Measurements from ENCODE around the gene NHP2. TPM values are rescaled to one million over a fixed set of nuclear protein-coding genes. Genes with fewer than 3 reads are reported as not detected.

NHP2 gene
- total and polyA plus RNA-seq, 9 of the 15 experiments (the other 6 are each of a cell fraction or from before 2014, with no cell fraction given) = 52.8 to 622 (median 144) TPM

DNA sequence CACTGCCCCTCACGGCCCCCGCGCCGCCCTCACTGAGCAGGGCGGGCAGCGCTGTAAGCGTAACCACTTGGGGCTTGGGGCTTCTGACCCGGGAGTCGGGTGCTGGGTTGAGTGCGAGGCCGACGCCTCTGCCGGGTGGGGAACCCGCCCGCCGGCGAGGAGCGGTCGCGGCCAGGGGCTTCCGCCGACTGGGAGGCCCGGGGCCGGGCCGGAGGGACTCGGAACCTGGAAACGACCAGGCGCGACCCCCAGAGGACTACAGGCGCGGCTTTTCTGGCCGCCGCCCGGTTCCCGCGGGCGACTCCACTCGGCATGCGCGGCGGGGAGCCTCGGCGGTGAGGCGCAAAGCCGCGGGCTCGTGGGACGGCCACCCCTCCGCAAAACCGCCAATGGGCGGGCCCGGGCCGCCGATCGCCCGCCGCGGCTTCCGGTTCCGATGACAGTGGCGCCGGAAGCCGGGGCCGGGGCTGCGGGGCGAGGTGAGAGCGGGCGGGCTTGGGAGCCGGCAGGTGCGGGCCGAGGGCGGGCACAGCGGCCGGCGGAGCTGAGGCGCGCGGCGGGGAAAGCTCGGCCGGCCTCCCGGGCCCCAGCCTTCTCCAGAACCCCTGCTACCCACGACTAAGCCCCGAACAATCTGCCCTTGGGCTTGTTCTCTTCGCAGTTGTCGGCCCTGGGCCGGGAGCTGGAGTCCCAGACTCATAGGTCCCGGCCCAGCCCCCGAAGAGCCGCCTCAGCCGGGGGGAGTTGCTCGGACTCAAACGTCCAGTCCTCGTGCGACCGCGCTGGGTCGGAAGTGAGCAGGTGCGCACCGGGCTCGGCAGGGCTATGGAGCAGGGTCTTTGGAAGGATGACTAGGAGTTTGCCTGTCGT is 22.9 kb downstream of the NHP2 start, which contains the start of gene RMND5B (continued):
- TF ChIP-seq CBX5 (IDR thresholded peaks at IDR 0.05; ENCODE audit: borderline replicate concordance, low read depth) = no peak
- TF ChIP-seq TCF3 (CRISPR knock-in tag; IDR thresholded peaks at IDR 0.05) = no peak; the same call in 1 of the 2 replicates
- TF ChIP-seq MIER1 (IDR thresholded peaks at IDR 0.05; ENCODE audit: low read depth) = no peak
- 0 out of 2 replicates have a peak, but pooled peaks have one; percentile 16 for TF ChIP-seq NFIC (IDR thresholded peaks at IDR 0.05)
- peak; percentile 83 for TF ChIP-seq MBD2 (IDR thresholded peaks at IDR 0.05; ENCODE audit: borderline replicate concordance, low read depth)
- TF ChIP-seq, protein P1, sequence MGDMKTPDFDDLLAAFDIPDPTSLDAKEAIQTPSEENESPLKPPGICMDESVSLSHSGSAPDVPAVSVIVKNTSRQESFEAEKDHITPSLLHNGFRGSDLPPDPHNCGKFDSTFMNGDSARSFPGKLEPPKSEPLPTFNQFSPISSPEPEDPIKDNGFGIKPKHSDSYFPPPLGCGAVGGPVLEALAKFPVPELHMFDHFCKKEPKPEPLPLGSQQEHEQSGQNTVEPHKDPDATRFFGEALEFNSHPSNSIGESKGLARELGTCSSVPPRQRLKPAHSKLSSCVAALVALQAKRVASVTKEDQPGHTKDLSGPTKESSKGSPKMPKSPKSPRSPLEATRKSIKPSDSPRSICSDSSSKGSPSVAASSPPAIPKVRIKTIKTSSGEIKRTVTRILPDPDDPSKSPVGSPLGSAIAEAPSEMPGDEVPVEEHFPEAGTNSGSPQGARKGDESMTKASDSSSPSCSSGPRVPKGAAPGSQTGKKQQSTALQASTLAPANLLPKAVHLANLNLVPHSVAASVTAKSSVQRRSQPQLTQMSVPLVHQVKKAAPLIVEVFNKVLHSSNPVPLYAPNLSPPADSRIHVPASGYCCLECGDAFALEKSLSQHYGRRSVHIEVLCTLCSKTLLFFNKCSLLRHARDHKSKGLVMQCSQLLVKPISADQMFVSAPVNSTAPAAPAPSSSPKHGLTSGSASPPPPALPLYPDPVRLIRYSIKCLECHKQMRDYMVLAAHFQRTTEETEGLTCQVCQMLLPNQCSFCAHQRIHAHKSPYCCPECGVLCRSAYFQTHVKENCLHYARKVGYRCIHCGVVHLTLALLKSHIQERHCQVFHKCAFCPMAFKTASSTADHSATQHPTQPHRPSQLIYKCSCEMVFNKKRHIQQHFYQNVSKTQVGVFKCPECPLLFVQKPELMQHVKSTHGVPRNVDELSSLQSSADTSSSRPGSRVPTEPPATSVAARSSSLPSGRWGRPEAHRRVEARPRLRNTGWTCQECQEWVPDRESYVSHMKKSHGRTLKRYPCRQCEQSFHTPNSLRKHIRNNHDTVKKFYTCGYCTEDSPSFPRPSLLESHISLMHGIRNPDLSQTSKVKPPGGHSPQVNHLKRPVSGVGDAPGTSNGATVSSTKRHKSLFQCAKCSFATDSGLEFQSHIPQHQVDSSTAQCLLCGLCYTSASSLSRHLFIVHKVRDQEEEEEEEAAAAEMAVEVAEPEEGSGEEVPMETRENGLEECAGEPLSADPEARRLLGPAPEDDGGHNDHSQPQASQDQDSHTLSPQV (IDR thresholded peaks at IDR 0.05) = peak; percentile 61; the same call in 1 of the 2 replicates
- TF ChIP-seq, protein P2, sequence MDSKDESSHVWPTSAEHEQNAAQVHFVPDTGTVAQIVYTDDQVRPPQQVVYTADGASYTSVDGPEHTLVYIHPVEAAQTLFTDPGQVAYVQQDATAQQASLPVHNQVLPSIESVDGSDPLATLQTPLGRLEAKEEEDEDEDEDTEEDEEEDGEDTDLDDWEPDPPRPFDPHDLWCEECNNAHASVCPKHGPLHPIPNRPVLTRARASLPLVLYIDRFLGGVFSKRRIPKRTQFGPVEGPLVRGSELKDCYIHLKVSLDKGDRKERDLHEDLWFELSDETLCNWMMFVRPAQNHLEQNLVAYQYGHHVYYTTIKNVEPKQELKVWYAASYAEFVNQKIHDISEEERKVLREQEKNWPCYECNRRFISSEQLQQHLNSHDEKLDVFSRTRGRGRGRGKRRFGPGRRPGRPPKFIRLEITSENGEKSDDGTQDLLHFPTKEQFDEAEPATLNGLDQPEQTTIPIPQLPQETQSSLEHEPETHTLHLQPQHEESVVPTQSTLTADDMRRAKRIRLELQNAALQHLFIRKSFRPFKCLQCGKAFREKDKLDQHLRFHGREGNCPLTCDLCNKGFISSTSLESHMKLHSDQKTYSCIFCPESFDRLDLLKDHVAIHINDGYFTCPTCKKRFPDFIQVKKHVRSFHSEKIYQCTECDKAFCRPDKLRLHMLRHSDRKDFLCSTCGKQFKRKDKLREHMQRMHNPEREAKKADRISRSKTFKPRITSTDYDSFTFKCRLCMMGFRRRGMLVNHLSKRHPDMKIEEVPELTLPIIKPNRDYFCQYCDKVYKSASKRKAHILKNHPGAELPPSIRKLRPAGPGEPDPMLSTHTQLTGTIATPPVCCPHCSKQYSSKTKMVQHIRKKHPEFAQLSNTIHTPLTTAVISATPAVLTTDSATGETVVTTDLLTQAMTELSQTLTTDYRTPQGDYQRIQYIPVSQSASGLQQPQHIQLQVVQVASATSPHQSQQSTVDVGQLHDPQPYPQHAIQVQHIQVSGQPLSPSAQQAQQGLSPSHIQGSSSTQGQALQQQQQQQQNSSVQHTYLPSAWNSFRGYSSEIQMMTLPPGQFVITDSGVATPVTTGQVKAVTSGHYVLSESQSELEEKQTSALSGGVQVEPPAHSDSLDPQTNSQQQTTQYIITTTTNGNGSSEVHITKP (IDR thresholded peaks at IDR 0.05; ENCODE audit: partially characterized antibody) = peak; percentile 99
- no peak for TF ChIP-seq SNIP1 (IDR thresholded peaks at IDR 0.05; ENCODE audit: low read depth)
- no peak for TF ChIP-seq SMARCA4 (IDR thresholded peaks at IDR 0.05)
- TF ChIP-seq, protein P3, sequence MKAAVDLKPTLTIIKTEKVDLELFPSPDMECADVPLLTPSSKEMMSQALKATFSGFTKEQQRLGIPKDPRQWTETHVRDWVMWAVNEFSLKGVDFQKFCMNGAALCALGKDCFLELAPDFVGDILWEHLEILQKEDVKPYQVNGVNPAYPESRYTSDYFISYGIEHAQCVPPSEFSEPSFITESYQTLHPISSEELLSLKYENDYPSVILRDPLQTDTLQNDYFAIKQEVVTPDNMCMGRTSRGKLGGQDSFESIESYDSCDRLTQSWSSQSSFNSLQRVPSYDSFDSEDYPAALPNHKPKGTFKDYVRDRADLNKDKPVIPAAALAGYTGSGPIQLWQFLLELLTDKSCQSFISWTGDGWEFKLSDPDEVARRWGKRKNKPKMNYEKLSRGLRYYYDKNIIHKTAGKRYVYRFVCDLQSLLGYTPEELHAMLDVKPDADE (conservative IDR thresholded peaks at IDR 0.05; ENCODE audit: control insufficient read depth, low read depth, low read length) = peak; percentile 67; the same call in 1 of the 2 replicates
- TF ChIP-seq, protein P4, sequence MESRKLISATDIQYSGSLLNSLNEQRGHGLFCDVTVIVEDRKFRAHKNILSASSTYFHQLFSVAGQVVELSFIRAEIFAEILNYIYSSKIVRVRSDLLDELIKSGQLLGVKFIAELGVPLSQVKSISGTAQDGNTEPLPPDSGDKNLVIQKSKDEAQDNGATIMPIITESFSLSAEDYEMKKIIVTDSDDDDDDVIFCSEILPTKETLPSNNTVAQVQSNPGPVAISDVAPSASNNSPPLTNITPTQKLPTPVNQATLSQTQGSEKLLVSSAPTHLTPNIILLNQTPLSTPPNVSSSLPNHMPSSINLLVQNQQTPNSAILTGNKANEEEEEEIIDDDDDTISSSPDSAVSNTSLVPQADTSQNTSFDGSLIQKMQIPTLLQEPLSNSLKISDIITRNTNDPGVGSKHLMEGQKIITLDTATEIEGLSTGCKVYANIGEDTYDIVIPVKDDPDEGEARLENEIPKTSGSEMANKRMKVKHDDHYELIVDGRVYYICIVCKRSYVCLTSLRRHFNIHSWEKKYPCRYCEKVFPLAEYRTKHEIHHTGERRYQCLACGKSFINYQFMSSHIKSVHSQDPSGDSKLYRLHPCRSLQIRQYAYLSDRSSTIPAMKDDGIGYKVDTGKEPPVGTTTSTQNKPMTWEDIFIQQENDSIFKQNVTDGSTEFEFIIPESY (CRISPR knock-in tag; IDR thresholded peaks at IDR 0.05) = peak; percentile 46; the same call in 1 of the 2 replicates
- 0 out of 4 replicates have a peak, but pooled peaks of 1 of the 2 experiments have one; percentile 33 for TF ChIP-seq HDAC1 (IDR thresholded peaks at IDR 0.05)
- no peak for TF ChIP-seq NR2C2 (CRISPR knock-in tag; IDR thresholded peaks at IDR 0.05)
- peak; percentile 78 for TF ChIP-seq NR2C2 (tag; IDR thresholded peaks at IDR 0.05)
- no peak for TF ChIP-seq NFXL1 (CRISPR knock-in tag; IDR thresholded peaks at IDR 0.05)
- peak; percentile 90 for TF ChIP-seq RBFOX2 (IDR thresholded peaks at IDR 0.05; ENCODE audit: low read depth, low read length)

Data from K562 (cell line).